Activated B cell treated with CpG ODN at 0.5 μM for 24 hours (primary cell): Measurements from ENCODE around the gene GALM. TPM values are rescaled to one million over a fixed set of nuclear protein-coding genes. Genes with fewer than 3 reads are reported as not detected.
A peak's percentile ranks its signal among the peaks of the same experiment; 100 is the strongest.

Experiments
- ATAC-seq: fragments of 200-7000 bp; cut with Tn5 transposase; one replicate; pipeline ENCODE4 v1.10.0; 2021; ENCODE audit warnings: low read depth, mild to moderate bottlenecking, moderate library complexity
- CTCF ChIA-PET: fragments of 350-600 bp; sonication (Branson Sonifier 250); formaldehyde crosslinking; loops from one replicate; lab custom pipeline; 2021; ENCODE audit warnings: antibody characterized with exemption; lab: Charles Lee
- POLR2A ChIA-PET: fragments of 350-600 bp; sonication (Branson Sonifier 250); formaldehyde crosslinking; loops from one replicate; lab custom pipeline; 2021; ENCODE audit warnings: antibody characterized with exemption; lab: Charles Lee
- DNase-seq: peaks from one replicate; pipeline ENCODE4 v3.0.0; 2022
- H3K27ac Mint-ChIP-seq: one replicate; pipeline ENCODE4 v1.8.0; 2020; ENCODE audit warnings: mixed read lengths
- H3K27me3 Mint-ChIP-seq: one replicate; pipeline ENCODE4 v1.8.0; 2021; ENCODE audit warnings: mixed read lengths
- H3K36me3 Mint-ChIP-seq: one replicate; pipeline ENCODE4 v1.8.0; 2021; ENCODE audit warnings: low read depth, mixed read lengths
- H3K4me1 Mint-ChIP-seq: one replicate; pipeline ENCODE4 v1.8.0; 2021; ENCODE audit warnings: mixed read lengths
- H3K4me3 Mint-ChIP-seq: one replicate; pipeline ENCODE4 v1.8.0; 2020; ENCODE audit warnings: mild to moderate bottlenecking, mixed read lengths
- H3K9me3 Mint-ChIP-seq: one replicate; pipeline ENCODE4 v1.8.0; 2020; ENCODE audit warnings: mixed read lengths
- intact Hi-C: fragments of 100-400 bp; cut with micrococcal nuclease; formaldehyde crosslinking; loops from one replicate; pipeline ENCODE4 v1.15.1; 2024
- total RNA-seq: library from RNA; stranded (reverse); gene quantifications from 2 replicates; pipeline ENCODE4 v1.2.3, GENCODE V29; 2022
- TF ChIP-seq, protein P1 (sequence below): fragments of 200-600 bp; IDR thresholded peaks from one replicate; pipeline ENCODE4 v1.8.0; 2022; ENCODE audit warnings: antibody characterized with exemption, mild to moderate bottlenecking

The GALM gene
- total RNA-seq, 1 donor from 2014 or later: 5.4 TPM

DNA sequence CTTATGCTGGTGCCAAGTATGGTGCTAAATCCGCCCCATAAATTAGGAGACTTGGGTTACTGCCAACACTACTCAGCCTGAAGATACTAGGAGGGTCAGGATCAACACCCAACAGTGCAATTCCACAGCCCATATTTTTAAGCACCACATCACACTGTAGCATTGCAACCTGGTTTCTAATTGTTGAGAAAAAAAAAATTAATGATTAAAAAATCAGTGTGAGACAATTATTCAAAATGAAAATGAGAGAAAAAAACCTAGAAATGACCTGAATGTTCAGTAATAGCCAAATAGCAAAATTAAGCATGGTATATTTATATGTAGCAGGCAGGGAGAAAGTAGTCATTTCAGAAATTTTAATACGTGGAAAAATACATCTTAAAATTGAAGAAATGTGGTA, 33.9 kb upstream of the GALM start:
- intact Hi-C loops: no loop called here
- TF ChIP-seq, protein P1, sequence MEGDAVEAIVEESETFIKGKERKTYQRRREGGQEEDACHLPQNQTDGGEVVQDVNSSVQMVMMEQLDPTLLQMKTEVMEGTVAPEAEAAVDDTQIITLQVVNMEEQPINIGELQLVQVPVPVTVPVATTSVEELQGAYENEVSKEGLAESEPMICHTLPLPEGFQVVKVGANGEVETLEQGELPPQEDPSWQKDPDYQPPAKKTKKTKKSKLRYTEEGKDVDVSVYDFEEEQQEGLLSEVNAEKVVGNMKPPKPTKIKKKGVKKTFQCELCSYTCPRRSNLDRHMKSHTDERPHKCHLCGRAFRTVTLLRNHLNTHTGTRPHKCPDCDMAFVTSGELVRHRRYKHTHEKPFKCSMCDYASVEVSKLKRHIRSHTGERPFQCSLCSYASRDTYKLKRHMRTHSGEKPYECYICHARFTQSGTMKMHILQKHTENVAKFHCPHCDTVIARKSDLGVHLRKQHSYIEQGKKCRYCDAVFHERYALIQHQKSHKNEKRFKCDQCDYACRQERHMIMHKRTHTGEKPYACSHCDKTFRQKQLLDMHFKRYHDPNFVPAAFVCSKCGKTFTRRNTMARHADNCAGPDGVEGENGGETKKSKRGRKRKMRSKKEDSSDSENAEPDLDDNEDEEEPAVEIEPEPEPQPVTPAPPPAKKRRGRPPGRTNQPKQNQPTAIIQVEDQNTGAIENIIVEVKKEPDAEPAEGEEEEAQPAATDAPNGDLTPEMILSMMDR: no peak
- peaks cover 10% of the 10 kb centered on the region for H3K4me1 Mint-ChIP-seq
- DNase-seq: no peak
- ChIA-PET CTCF (no interaction called here), POLR2A (no interaction called here)
- no peak overlapping the region for H3K4me3 Mint-ChIP-seq
- H3K27ac Mint-ChIP-seq: no peak overlapping the region
- H3K36me3 Mint-ChIP-seq: no peaks in the 10 kb centered on the region
- ATAC-seq: no peak
- peaks cover 19% of the 10 kb centered on the region for H3K27me3 Mint-ChIP-seq
- peaks cover 2% of the 10 kb centered on the region for H3K9me3 Mint-ChIP-seq

DNA sequence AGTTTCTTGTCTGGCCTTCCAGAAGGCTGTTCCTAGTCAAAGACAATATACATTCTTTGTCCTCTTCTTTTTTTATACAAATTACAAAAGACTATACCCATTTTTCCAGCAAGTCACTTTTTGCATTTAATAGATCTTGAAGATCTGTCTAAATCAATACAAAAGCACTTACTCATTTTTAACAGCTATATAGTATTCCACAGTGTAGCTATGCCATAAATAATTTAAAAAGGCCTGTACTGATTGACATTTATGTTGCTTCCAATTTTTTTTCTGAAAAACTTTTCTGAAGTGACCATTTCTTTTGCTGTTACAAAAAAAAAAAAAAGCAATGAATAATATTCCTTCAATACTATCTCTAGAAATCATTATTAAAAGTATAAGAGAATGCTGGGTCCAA, 32.9 kb upstream of the GALM start:
- Mint-ChIP-seq H3K27ac (no peak overlapping the region), H3K9me3 (peaks cover 2% of the 10 kb centered on the region), H3K4me3 (no peak overlapping the region), H3K36me3 (no peaks in the 10 kb centered on the region), H3K4me1 (peaks cover 10% of the 10 kb centered on the region), H3K27me3 (peaks cover 12% of the 10 kb centered on the region)
- ATAC-seq (no peak), DNase-seq (no peak)
- ChIA-PET CTCF (no interaction called here), POLR2A (interaction anchor here (0.7 kb wide), 1 partner anchor 709 kb away, joined by 4 read pairs; no protein-coding TSS in a partner anchor)
- TF ChIP-seq, protein P1: no peak
- intact Hi-C loops: no loop called here

DNA sequence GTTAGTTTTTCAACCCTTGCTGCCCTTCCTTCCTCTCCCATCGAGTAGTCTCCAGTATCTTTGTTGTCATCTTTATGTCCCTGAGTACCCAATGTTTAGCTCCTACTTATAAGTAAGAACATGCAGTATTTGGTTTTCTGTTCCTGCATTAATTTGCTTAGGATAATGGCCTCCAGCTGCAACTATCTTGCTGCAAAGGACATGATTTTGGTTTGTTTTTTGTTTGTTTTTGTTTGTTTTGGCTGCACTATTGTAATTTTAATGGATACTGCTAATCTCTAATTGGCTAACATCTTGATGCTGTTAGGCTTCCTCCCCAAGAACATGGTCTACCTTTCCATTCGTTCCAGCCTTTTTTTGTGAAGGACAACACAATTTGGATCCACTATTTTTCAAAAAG, 32.0 kb upstream of the GALM start:
- H3K4me1 Mint-ChIP-seq: peaks cover 10% of the 10 kb centered on the region
- TF ChIP-seq, protein P1: no peak
- no peak for DNase-seq
- H3K27ac Mint-ChIP-seq: no peak overlapping the region
- no peak for ATAC-seq
- ChIA-PET POLR2A (no interaction called here), CTCF (no interaction called here)
- intact Hi-C loops: no loop called here
- H3K4me3 Mint-ChIP-seq: no peak overlapping the region
- no peaks in the 10 kb centered on the region for H3K36me3 Mint-ChIP-seq
- H3K9me3 Mint-ChIP-seq: peaks cover 2% of the 10 kb centered on the region
- peaks cover 12% of the 10 kb centered on the region for H3K27me3 Mint-ChIP-seq

DNA sequence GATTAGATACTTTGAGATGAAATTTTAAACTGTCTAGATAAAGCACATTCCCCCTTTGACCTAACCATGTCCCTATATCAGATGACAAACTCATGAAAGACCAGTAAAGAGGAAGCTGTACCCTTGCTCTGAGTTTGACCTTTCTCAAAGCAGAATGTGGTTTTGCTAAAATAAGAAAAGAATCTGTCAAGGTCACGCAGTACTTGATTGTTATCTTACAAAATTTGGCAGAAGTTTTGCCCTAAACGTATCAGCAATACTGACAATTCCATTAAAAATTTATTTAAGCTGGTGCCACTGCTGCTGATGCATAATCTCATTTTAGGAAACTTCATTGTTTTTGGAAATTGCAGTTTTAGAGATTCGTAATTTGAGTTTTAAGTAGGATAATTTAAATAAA, 31.2 kb upstream of the GALM start:
- Mint-ChIP-seq H3K27ac (no peak overlapping the region), H3K9me3 (peaks cover 2% of the 10 kb centered on the region), H3K4me3 (no peak overlapping the region), H3K4me1 (peaks cover 10% of the 10 kb centered on the region), H3K36me3 (no peaks in the 10 kb centered on the region), H3K27me3 (peaks cover 12% of the 10 kb centered on the region)
- intact Hi-C loops: no loop called here
- POLR2A ChIA-PET: interaction anchor here (0.7 kb wide), 3 partner anchors 21 to 842 kb away, joined by 4 to 6 read pairs (median 5); no protein-coding TSS in a partner anchor
- peak; percentile 60 for ATAC-seq
- CTCF ChIA-PET: no interaction called here
- TF ChIP-seq, protein P1: no peak
- DNase-seq: no peak

DNA sequence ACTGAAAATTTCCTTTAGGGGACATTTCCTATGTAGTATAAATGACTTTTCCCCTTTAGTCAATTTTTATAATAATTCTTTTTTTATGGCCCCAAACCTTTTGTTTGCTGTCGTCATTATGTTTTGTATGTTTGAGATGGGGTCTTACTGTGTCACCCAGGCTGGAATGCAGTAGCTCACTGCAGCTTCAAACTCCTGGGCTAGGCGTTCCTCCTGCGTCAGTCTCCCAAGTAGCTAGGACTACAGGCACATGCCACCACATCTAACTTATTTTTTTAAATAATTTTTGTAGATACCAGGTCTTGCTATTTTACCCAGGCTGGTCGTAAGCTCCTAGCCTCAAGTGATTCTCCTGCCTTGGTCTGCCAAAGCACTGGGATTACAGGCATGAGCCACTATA, 30.8 kb upstream of the GALM start:
- DNase-seq (no peak), ATAC-seq (no peak)
- TF ChIP-seq, protein P1: no peak
- CTCF ChIA-PET: no interaction called here
- POLR2A ChIA-PET: interaction anchor here (0.7 kb wide), 2 partner anchors 22 to 46 kb away, joined by 4 to 5 read pairs; no protein-coding TSS in a partner anchor
- intact Hi-C loops: no loop called here
- no peak overlapping the region for H3K4me3 Mint-ChIP-seq
- H3K4me1 Mint-ChIP-seq: peaks cover 10% of the 10 kb centered on the region
- no peaks in the 10 kb centered on the region for H3K36me3 Mint-ChIP-seq
- peaks cover 12% of the 10 kb centered on the region for H3K27me3 Mint-ChIP-seq
- no peak overlapping the region for H3K27ac Mint-ChIP-seq
- no peaks in the 10 kb centered on the region for H3K9me3 Mint-ChIP-seq
